H1 (cell line): Measurements from ENCODE around the gene GBF1.

Experiments used
- ATF2 ChIP-seq: IDR thresholded peaks from 2 replicates; pipeline ENCODE4 v1.6.1; 2012; ENCODE audit warnings: low read length, inconsistent platforms
- EGR1 ChIP-seq: IDR thresholded peaks from 2 replicates; pipeline ENCODE4 v1.6.1; 2011; ENCODE audit warnings: low read depth, low read length, borderline replicate concordance
- KDM5A ChIP-seq: fragments of 200-600 bp; IDR thresholded peaks from 2 replicates; pipeline ENCODE4 v1.7.1; 2012; ENCODE audit warnings: mild to moderate bottlenecking, low read length, inconsistent platforms, mixed read lengths
- ZNF274 ChIP-seq: IDR thresholded peaks from 2 replicates; pipeline ENCODE4 v1.7.0; 2012; ENCODE audit warnings: low read length, borderline replicate concordance; ENCODE audit errors: extremely low read depth

GRCh38 chr10:102268375-102268888 lies 23.1 kb downstream of the GBF1 start:
- TF ChIP-seq ATF2 (no peak), ZNF274 (no peak), KDM5A (no peak), EGR1 (no peak)
